CD8-positive, alpha-beta memory T cell (primary cell): ENCODE measurements around the gene AMIGO2. TPM values are rescaled to one million over a fixed set of nuclear protein-coding genes. Genes with fewer than 3 reads are reported as not detected.
A peak's percentile ranks its signal among the peaks of the same experiment; 100 is the strongest.

ENCODE experiments used
- CTCF ChIA-PET: fragments of 350-600 bp; sonication (Branson Sonifier 250); formaldehyde crosslinking; loops from one replicate; lab custom pipeline; 2021; ENCODE audit warnings: antibody characterized with exemption; lab: Charles Lee
- POLR2A ChIA-PET: fragments of 350-600 bp; sonication (Branson Sonifier 250); formaldehyde crosslinking; loops from one replicate; lab custom pipeline; 2021; ENCODE audit warnings: antibody characterized with exemption; lab: Charles Lee
- DNase-seq, 5 donors: peaks; one replicate each; pipeline versions ENCODE4 v3.0.0 to v3.0.0-alpha.2; 2020 to 2022; ENCODE audit warnings: mixed read lengths in 1 of 5
- H3K27ac ChIP-seq: one replicate; pipeline ENCODE4 v1.7.0; 2013; ENCODE audit warnings: low read depth, mild to moderate bottlenecking, low read length, moderate library complexity
- H3K27me3 ChIP-seq: 2 replicates; pipeline ENCODE4 v1.7.0; 2013; ENCODE audit warnings: low read length, mild to moderate bottlenecking; ENCODE audit not compliant: insufficient read depth, poor library complexity, severe bottlenecking
- H3K36me3 ChIP-seq: 2 replicates; pipeline ENCODE4 v1.7.0; 2013; ENCODE audit warnings: mild to moderate bottlenecking, low read length, moderate library complexity; ENCODE audit not compliant: insufficient read depth
- H3K4me1 ChIP-seq: 2 replicates; pipeline ENCODE4 v1.7.0; 2013; ENCODE audit warnings: mild to moderate bottlenecking, low read length, moderate library complexity; ENCODE audit not compliant: insufficient read depth
- H3K4me3 ChIP-seq: 2 replicates; pipeline ENCODE4 v1.7.0; 2013; ENCODE audit warnings: mild to moderate bottlenecking, low read length
- H3K9me3 ChIP-seq: 2 replicates; pipeline ENCODE4 v1.7.0; 2013; ENCODE audit warnings: mild to moderate bottlenecking, low read length
- H3K27ac Mint-ChIP-seq, 8 donors: one replicate each; pipeline ENCODE4 v1.8.0; 2020 to 2021; ENCODE audit warnings: mixed read lengths in 8 of 8, mild to moderate bottlenecking in 6 of 8, inconsistent platforms in 3 of 8, moderate library complexity in 3 of 8
- H3K27me3 Mint-ChIP-seq, 2 donors: one replicate each; pipeline ENCODE4 v1.8.0; 2020 to 2021; ENCODE audit warnings: mixed read lengths in 2 of 2, mild to moderate bottlenecking in 1 of 2, moderate library complexity in 1 of 2
- H3K36me3 Mint-ChIP-seq, 3 donors: one replicate each; pipeline ENCODE4 v1.8.0; 2020 to 2021; ENCODE audit warnings: mixed read lengths in 3 of 3, inconsistent platforms in 1 of 3, mild to moderate bottlenecking in 1 of 3
- H3K4me1 Mint-ChIP-seq, 3 donors: one replicate each; pipeline ENCODE4 v1.8.0; 2020 to 2021; ENCODE audit warnings: mixed read lengths in 3 of 3, inconsistent platforms in 1 of 3, mild to moderate bottlenecking in 1 of 3
- H3K4me3 Mint-ChIP-seq, 7 donors: one replicate each; pipeline ENCODE4 v1.8.0; 2020 to 2021; ENCODE audit warnings: mixed read lengths in 7 of 7, mild to moderate bottlenecking in 6 of 7, moderate library complexity in 4 of 7, inconsistent platforms in 2 of 7
- H3K9me3 Mint-ChIP-seq, 5 donors: one replicate each; pipeline ENCODE4 v1.8.0; 2020 to 2022; ENCODE audit warnings: mixed read lengths in 5 of 5, mild to moderate bottlenecking in 3 of 5, moderate library complexity in 2 of 5, inconsistent platforms in 1 of 5
- polyA plus RNA-seq: library from polyadenylated mRNA; unstranded; fragments of 300-500 nt; fragmentation: Illumina TruSeq; gene quantifications from one replicate; pipeline ENCODE4 v1.2.3, GENCODE V29; 2021
- total RNA-seq, 2 experiments: library from RNA; stranded (reverse); gene quantifications; one replicate each; pipeline ENCODE4 v1.2.3, GENCODE V29; 2021

The AMIGO2 gene
- total and polyA plus RNA-seq, 3 experiments from 2014 or later = 16.2 to 23.7 (median 16.6) TPM

DNA sequence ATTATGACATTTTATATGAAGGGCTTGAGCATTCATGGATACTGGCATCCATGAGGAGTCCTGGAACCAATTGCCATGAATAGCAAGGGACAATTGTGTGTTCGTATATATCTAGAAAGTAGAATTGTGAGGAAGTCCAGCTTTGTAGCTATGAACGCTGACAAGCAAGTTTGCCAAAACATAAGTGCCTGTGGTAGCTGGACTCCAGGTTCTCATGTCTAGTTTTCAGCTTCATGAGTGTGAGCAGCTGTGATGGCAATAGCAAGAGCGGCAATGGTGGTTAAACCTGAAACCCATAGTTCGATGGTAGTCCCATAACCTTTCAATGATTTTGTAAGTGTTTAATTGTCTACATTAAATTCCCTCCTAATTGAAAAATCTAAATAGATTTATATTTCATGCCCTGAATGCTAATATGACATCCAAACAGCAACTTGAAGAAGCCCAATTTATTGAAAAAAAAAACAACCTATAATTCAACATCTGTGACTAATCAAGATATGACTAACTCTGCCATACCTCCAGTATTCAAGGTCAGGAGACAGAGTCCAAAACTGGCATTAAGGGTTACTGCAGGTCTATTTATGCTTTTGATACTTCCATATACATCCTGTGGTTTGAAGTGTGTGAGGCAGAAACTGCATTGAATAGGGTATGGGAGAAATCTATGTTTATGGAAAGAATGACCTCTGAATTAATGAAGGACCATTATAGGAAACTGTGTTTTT, 50.6 kb downstream of the AMIGO2 start:
- Histone ChIP-seq H3K4me3 (no peak overlapping the region), H3K27me3 (no peaks in the 10 kb centered on the region), H3K4me1 (peaks cover 4% of the 10 kb centered on the region), H3K9me3 (no peaks in the 10 kb centered on the region), H3K27ac (no peak overlapping the region), H3K36me3 (no peaks in the 10 kb centered on the region)
- ChIA-PET CTCF (interaction anchor here (1.3 kb wide), 1 partner anchor 277 kb away, joined by 4 read pairs; no protein-coding TSS in a partner anchor), POLR2A (no interaction called here)
- H3K27me3 Mint-ChIP-seq = peaks cover 1 to 15% of the 10 kb centered on the region in 2 donors
- no peaks in the 10 kb centered on the region for H3K9me3 Mint-ChIP-seq
- H3K27ac Mint-ChIP-seq = no peak overlapping the region
- H3K4me3 Mint-ChIP-seq = no peak overlapping the region
- H3K4me1 Mint-ChIP-seq = peaks cover 15 to 18% (median 16%) of the 10 kb centered on the region in 3 donors
- no peaks in the 10 kb centered on the region for H3K36me3 Mint-ChIP-seq
- no peak for DNase-seq

DNA sequence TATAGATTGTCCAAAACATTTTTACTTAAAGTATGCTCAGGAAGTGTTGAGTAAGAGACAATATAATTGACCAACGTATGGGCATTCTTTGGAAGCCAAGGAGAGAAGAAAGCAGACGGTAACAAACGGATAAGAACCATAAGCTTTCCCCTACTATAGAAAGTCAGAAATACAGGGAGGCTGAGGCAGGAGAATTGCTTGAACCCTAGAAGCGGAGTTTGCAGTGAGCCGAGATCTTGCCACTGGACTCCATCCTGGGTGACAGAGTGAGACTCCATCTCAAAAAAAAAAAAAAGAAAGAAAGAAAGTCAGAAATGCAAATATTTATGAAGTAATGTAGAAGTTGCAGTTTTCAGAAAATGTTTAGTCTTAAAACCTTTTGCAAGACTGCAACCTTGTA, 51.6 kb downstream of the AMIGO2 start:
- no peaks in the 10 kb centered on the region for H3K36me3 Mint-ChIP-seq
- peaks cover 3 to 15% of the 10 kb centered on the region in 2 donors for H3K27me3 Mint-ChIP-seq
- H3K4me3 Mint-ChIP-seq = no peak overlapping the region
- Histone ChIP-seq H3K27me3 (no peaks in the 10 kb centered on the region), H3K27ac (no peak overlapping the region), H3K4me1 (peaks cover 4% of the 10 kb centered on the region), H3K36me3 (no peaks in the 10 kb centered on the region), H3K9me3 (no peaks in the 10 kb centered on the region), H3K4me3 (no peak overlapping the region)
- CTCF ChIA-PET = interaction anchor here (1.8 kb wide), 1 partner anchor 369 kb away, joined by 6 read pairs; no protein-coding TSS in a partner anchor
- DNase-seq = no peak
- POLR2A ChIA-PET = no interaction called here
- peaks cover 8 to 14% (median 12%) of the 10 kb centered on the region in 3 donors for H3K4me1 Mint-ChIP-seq
- H3K27ac Mint-ChIP-seq = peak overlapping the region in 1 of 8 donors; percentile 29
- no peaks in the 10 kb centered on the region for H3K9me3 Mint-ChIP-seq

Other genes starting within 250 kb of the AMIGO2 start
- gene PCED1B, start 338 bp downstream of the AMIGO2 start, total RNA-seq = 10 to 100 TPM; 52.8 to 56.9 TPM
- 73.3 TPM for gene PCED1B, start 338 bp downstream of the AMIGO2 start, polyA plus RNA-seq